HepG2 (cell line): ENCODE measurements around the gene CYP4F8. TPM values are rescaled to one million over a fixed set of nuclear protein-coding genes. Genes with fewer than 3 reads are reported as not detected.

Source experiments
- ASH2L ChIP-seq: fragments of 300-600, 200-600 bp; sonication (generic); IDR thresholded peaks from 2 replicates; pipeline ENCODE4 v1.7.0; 2017; ENCODE audit warnings: low read depth, mild to moderate bottlenecking, moderate library complexity, mixed read lengths, low read length; ENCODE audit not compliant: insufficient read length
- CBFB ChIP-seq: sonication (generic); formaldehyde crosslinking; IDR thresholded peaks from 2 replicates; pipeline ENCODE4 v1.4.0; 2020; ENCODE audit warnings: missing genetic modification reagents
- CREB1 ChIP-seq, 2 experiments: fragments of 450-650 bp in 1 of 2; IDR thresholded peaks; 2 replicates each; pipeline ENCODE4 v1.6.1; 2016 to 2017; ENCODE audit warnings: control low read depth in 1 of 2, mild to moderate bottlenecking in 1 of 2, missing compliant biosample characterization in 1 of 2, missing genetic modification characterization in 1 of 2
- CSRNP1 ChIP-seq: sonication (generic); formaldehyde crosslinking; IDR thresholded peaks from 2 replicates; pipeline ENCODE4 v1.8.1; 2023; ENCODE audit warnings: mild to moderate bottlenecking, missing genetic modification reagents
- FOXM1 ChIP-seq: sonication (generic); formaldehyde crosslinking; IDR thresholded peaks from 2 replicates; pipeline ENCODE4 v1.5.0; 2020; ENCODE audit warnings: missing genetic modification reagents
- KAT8 ChIP-seq: IDR thresholded peaks from 2 replicates; pipeline ENCODE4 v1.6.1; 2016; ENCODE audit warnings: missing genetic modification reagents, missing compliant biosample characterization
- KLF9 ChIP-seq: IDR thresholded peaks from 2 replicates; pipeline ENCODE4 v1.6.1; 2016; ENCODE audit warnings: low read depth
- MED8 ChIP-seq: sonication (generic); formaldehyde crosslinking; IDR thresholded peaks from 2 replicates; pipeline ENCODE4 v1.8.1; 2023; ENCODE audit warnings: mild to moderate bottlenecking, missing genetic modification reagents; ENCODE audit not compliant: insufficient replicate concordance
- PBX2 ChIP-seq: IDR thresholded peaks from 2 replicates; pipeline ENCODE4 v1.6.1; 2016; ENCODE audit warnings: control low read depth
- PHF20 ChIP-seq: sonication (generic); formaldehyde crosslinking; IDR thresholded peaks from 2 replicates; pipeline ENCODE4 v1.5.0; 2020; ENCODE audit warnings: mild to moderate bottlenecking, missing genetic modification reagents
- SKI ChIP-seq: fragments of 450-650 bp; IDR thresholded peaks from one replicate; pipeline ENCODE4 v1.6.1; 2018; ENCODE audit warnings: mild to moderate bottlenecking; ENCODE audit not compliant: partially characterized antibody
- ZFP41 ChIP-seq: sonication (generic); formaldehyde crosslinking; IDR thresholded peaks from 2 replicates; pipeline ENCODE4 v1.4.0; 2020; ENCODE audit warnings: mild to moderate bottlenecking, missing genetic modification reagents, borderline replicate concordance
- ZNF598 ChIP-seq: sonication (generic); formaldehyde crosslinking; IDR thresholded peaks from 2 replicates; pipeline ENCODE4 v1.5.1; 2020; ENCODE audit warnings: mild to moderate bottlenecking, missing genetic modification reagents, borderline replicate concordance
- ZNF629 ChIP-seq: sonication (generic); formaldehyde crosslinking; conservative IDR thresholded peaks from 2 replicates; pipeline ENCODE4 v1.5.0; 2020; ENCODE audit warnings: missing genetic modification reagents
- ZNF672 ChIP-seq: sonication (generic); formaldehyde crosslinking; IDR thresholded peaks from 2 replicates; pipeline ENCODE4 v1.8.1; 2022; ENCODE audit warnings: missing genetic modification reagents
- ZNF761 ChIP-seq: sonication (generic); formaldehyde crosslinking; conservative IDR thresholded peaks from 2 replicates; pipeline ENCODE4 v1.4.0; 2020; ENCODE audit warnings: mild to moderate bottlenecking, missing genetic modification reagents
- polyA plus RNA-seq, 8 experiments: library from polyadenylated mRNA; depleted of rRNA in 3 of 8; stranded (reverse) in 7 of 8; unstranded in 1 of 8; fragments of >200 nt; fragmentation: Illumina TruSeq in 4 of 8; extraction: Trizol in 4 of 8; gene quantifications; 2 replicates each; pipeline versions ENCODE4 v1.2.1 to v1.2.3, GENCODE V29; 2011 to 2016; ENCODE audit warnings: low read depth in 4 of 8, missing spikeins in 1 of 8, mixed read lengths in 1 of 8; ENCODE audit not compliant: insufficient read depth in 1 of 8
- total RNA-seq, 5 experiments: library from RNA; depleted of rRNA; stranded (reverse); fragments of >200 nt; fragmentation: Illumina TruSeq; extraction: Trizol; gene quantifications; 2 replicates each; pipeline ENCODE4 v1.2.3, GENCODE V29; 2016; ENCODE audit warnings: low read depth in 1 of 5
- TF ChIP-seq, protein P1 (sequence below): sonication (generic); formaldehyde crosslinking; IDR thresholded peaks from 2 replicates; pipeline ENCODE4 v1.4.0; 2020; ENCODE audit warnings: missing genetic modification reagents, borderline replicate concordance
- TF ChIP-seq, protein P2 (sequence below): sonication (generic); formaldehyde crosslinking; IDR thresholded peaks from 2 replicates; pipeline ENCODE4 v1.8.0; 2023; ENCODE audit warnings: mild to moderate bottlenecking, missing genetic modification reagents
- TF ChIP-seq, protein P3 (sequence below): sonication (generic); formaldehyde crosslinking; IDR thresholded peaks from 2 replicates; pipeline ENCODE4 v1.9.0; 2021; ENCODE audit warnings: missing genetic modification reagents, borderline replicate concordance

The CYP4F8 gene
- total and polyA plus RNA-seq, 2 of the 13 experiments (the other 11 are each of a cell fraction or from before 2014, with no cell fraction given): not detected

DNA sequence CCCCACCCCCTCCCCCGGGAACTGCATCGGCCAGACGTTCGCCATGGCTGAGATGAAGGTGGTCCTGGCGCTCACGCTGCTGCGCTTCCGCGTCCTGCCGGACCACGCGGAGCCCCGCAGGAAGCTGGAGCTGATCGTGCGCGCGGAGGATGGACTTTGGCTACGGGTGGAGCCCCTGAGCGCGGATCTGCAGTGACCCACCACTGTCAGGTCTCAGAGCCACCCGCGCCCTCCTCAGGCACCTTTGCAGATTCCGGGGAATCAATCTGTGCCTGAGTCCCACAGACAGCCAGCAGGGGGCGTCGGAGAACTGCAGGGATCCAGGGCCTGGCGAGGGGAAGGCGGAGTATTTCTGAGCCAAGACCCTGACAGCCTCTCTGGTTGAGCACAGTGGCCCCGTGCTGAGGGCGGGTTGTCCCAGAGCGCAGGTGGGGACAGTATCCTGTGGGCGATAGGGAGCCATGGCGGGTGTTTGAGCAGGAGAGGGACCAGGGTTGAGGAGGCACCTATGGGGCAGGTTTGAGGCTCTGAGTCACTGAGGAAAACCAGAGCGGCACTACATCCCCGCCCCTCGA lies 30.4 kb upstream of the CYP4F8 start (continued):
- TF ChIP-seq, protein P1, sequence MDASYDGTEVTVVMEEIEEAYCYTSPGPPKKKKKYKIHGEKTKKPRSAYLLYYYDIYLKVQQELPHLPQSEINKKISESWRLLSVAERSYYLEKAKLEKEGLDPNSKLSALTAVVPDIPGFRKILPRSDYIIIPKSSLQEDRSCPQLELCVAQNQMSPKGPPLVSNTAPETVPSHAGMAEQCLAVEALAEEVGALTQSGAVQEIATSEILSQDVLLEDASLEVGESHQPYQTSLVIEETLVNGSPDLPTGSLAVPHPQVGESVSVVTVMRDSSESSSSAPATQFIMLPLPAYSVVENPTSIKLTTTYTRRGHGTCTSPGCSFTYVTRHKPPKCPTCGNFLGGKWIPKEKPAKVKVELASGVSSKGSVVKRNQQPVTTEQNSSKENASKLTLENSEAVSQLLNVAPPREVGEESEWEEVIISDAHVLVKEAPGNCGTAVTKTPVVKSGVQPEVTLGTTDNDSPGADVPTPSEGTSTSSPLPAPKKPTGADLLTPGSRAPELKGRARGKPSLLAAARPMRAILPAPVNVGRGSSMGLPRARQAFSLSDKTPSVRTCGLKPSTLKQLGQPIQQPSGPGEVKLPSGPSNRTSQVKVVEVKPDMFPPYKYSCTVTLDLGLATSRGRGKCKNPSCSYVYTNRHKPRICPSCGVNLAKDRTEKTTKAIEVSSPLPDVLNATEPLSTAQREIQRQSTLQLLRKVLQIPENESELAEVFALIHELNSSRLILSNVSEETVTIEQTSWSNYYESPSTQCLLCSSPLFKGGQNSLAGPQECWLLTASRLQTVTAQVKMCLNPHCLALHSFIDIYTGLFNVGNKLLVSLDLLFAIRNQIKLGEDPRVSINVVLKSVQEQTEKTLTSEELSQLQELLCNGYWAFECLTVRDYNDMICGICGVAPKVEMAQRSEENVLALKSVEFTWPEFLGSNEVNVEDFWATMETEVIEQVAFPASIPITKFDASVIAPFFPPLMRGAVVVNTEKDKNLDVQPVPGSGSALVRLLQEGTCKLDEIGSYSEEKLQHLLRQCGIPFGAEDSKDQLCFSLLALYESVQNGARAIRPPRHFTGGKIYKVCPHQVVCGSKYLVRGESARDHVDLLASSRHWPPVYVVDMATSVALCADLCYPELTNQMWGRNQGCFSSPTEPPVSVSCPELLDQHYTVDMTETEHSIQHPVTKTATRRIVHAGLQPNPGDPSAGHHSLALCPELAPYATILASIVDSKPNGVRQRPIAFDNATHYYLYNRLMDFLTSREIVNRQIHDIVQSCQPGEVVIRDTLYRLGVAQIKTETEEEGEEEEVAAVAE (CRISPR knock-in tag): no peak
- 0 out of 2 replicates have a peak, but pooled peaks have one; percentile 36 for TF ChIP-seq KAT8 (CRISPR knock-in tag)
- 0 out of 2 replicates have a peak, but pooled peaks have one; percentile 6 for TF ChIP-seq CSRNP1 (CRISPR knock-in tag)
- TF ChIP-seq PHF20: peak; percentile 23; the same call in 1 of the 2 replicates
- no peak for TF ChIP-seq CBFB
- TF ChIP-seq FOXM1 (CRISPR knock-in tag): no peak
- TF ChIP-seq SKI: no peak
- no peak for TF ChIP-seq ZFP41 (CRISPR knock-in tag)
- TF ChIP-seq ZNF629: no peak
- TF ChIP-seq, protein P2, sequence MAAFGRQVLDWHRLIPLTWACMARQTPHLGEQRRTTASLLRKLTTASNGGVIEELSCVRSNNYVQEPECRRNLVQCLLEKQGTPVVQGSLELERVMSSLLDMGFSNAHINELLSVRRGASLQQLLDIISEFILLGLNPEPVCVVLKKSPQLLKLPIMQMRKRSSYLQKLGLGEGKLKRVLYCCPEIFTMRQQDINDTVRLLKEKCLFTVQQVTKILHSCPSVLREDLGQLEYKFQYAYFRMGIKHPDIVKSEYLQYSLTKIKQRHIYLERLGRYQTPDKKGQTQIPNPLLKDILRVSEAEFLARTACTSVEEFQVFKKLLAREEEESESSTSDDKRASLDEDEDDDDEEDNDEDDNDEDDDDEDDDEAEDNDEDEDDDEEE (CRISPR knock-in tag): 0 out of 2 replicates have a peak, but pooled peaks have one; percentile 36
- TF ChIP-seq, protein P3, sequence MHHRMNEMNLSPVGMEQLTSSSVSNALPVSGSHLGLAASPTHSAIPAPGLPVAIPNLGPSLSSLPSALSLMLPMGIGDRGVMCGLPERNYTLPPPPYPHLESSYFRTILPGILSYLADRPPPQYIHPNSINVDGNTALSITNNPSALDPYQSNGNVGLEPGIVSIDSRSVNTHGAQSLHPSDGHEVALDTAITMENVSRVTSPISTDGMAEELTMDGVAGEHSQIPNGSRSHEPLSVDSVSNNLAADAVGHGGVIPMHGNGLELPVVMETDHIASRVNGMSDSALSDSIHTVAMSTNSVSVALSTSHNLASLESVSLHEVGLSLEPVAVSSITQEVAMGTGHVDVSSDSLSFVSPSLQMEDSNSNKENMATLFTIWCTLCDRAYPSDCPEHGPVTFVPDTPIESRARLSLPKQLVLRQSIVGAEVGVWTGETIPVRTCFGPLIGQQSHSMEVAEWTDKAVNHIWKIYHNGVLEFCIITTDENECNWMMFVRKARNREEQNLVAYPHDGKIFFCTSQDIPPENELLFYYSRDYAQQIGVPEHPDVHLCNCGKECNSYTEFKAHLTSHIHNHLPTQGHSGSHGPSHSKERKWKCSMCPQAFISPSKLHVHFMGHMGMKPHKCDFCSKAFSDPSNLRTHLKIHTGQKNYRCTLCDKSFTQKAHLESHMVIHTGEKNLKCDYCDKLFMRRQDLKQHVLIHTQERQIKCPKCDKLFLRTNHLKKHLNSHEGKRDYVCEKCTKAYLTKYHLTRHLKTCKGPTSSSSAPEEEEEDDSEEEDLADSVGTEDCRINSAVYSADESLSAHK (CRISPR knock-in tag): no peak
- no peak for TF ChIP-seq MED8
- no peak for TF ChIP-seq KLF9 (CRISPR knock-in tag)
- TF ChIP-seq PBX2: no peak
- no peak for TF ChIP-seq ASH2L
- TF ChIP-seq ZNF598 (CRISPR knock-in tag): peak; percentile 77; the same call in 1 of the 2 replicates
- TF ChIP-seq CREB1 (IDR thresholded peaks at IDR 0.05): no peak
- TF ChIP-seq CREB1 (CRISPR knock-in tag; IDR thresholded peaks at IDR 0.05): no peak
- TF ChIP-seq ZNF672 (CRISPR knock-in tag): no peak
- TF ChIP-seq ZNF761 (CRISPR knock-in tag): no peak; the same call in 1 of the 2 replicates
